Fibroblast of upper back skin (primary cell): Measurements from ENCODE around the gene RBKS.

Experiments used
- DNase-seq: peaks from one replicate; pipeline ENCODE4 v3.0.0-alpha.2; 2013

Gene RBKS

GRCh38 chr2:27829791-27830190 lies 60.4 kb downstream of the RBKS start:
- no peak for DNase-seq

- no peak for DNase-seq
Observed at GRCh38 chr2:27828305-27828704, 61.9 kb downstream of the RBKS start.

GRCh38 chr2:27824401-27824800 lies 65.8 kb downstream of the RBKS start:
- no peak for DNase-seq

- no peak for DNase-seq
Observed at GRCh38 chr2:27823569-27823968, 66.6 kb downstream of the RBKS start.

- DNase-seq, result no peak
Observed at GRCh38 chr2:27823135-27823534, 67.1 kb downstream of the RBKS start.

- DNase-seq, result no peak
Observed at GRCh38 chr2:27822049-27822448, 68.1 kb downstream of the RBKS start.

- no peak for DNase-seq
Observed at GRCh38 chr2:27815860-27816438, 74.2 kb downstream of the RBKS start.

- DNase-seq, result no peak
Observed at GRCh38 chr2:27814758-27815157, 75.4 kb downstream of the RBKS start.

GRCh38 chr2:27811768-27812167 lies 78.4 kb downstream of the RBKS start:
- no peak for DNase-seq

- DNase-seq, result peak; percentile 34
Observed at GRCh38 chr2:27810455-27810854, 79.7 kb downstream of the RBKS start.

GRCh38 chr2:27809761-27810241 lies 80.4 kb downstream of the RBKS start:
- peak; percentile 82 for DNase-seq

GRCh38 chr2:27808984-27809383 lies 81.2 kb downstream of the RBKS start:
- no peak for DNase-seq

- no peak for DNase-seq
Observed at GRCh38 chr2:27808418-27808817, 81.8 kb downstream of the RBKS start.

- DNase-seq, result peak; percentile 43
Observed at GRCh38 chr2:27807476-27807875, 82.7 kb downstream of the RBKS start.

- no peak for DNase-seq
Observed at GRCh38 chr2:27806311-27807059, 83.7 kb downstream of the RBKS start.

- no peak for DNase-seq
Observed at GRCh38 chr2:27805180-27805579, 85.0 kb downstream of the RBKS start.

GRCh38 chr2:27804146-27804545 lies 86.0 kb downstream of the RBKS start:
- peak; percentile 68 for DNase-seq

GRCh38 chr2:27803046-27803445 lies 87.1 kb downstream of the RBKS start:
- DNase-seq, result no peak

GRCh38 chr2:27802547-27802946 lies 87.6 kb downstream of the RBKS start:
- DNase-seq, result no peak

- DNase-seq, result no peak
Observed at GRCh38 chr2:27800856-27801255, 89.3 kb downstream of the RBKS start.

GRCh38 chr2:27799646-27800010 lies 90.6 kb downstream of the RBKS start:
- DNase-seq, result no peak

- peak; percentile 100 for DNase-seq
Observed at GRCh38 chr2:27798948-27799645, 91.1 kb downstream of the RBKS start.

- DNase-seq, result no peak
Observed at GRCh38 chr2:27798486-27798885, 91.7 kb downstream of the RBKS start.

- DNase-seq, result no peak
Observed at GRCh38 chr2:27797841-27798240, 92.3 kb downstream of the RBKS start.
